Colonic mucosa (tissue), 4 donors: Measurements from ENCODE around the gene ISX. TPM values are rescaled to one million over a fixed set of nuclear protein-coding genes. Genes with fewer than 3 reads are reported as not detected.

Experiments used
- DNase-seq: peaks from one replicate; pipeline ENCODE4 v3.0.0-alpha.2; 2020
- H3K27ac ChIP-seq: fragments of 200-600 bp; one replicate; pipeline ENCODE4 v1.8.0; 2021
- H3K27me3 ChIP-seq: fragments of 200-600 bp; one replicate; pipeline ENCODE4 v1.8.0; 2021
- H3K36me3 ChIP-seq: fragments of 200-600 bp; one replicate; pipeline ENCODE4 v1.8.0; 2021
- H3K4me1 ChIP-seq: fragments of 200-600 bp; one replicate; pipeline ENCODE4 v1.8.0; 2021; ENCODE audit warnings: mild to moderate bottlenecking
- H3K4me3 ChIP-seq: fragments of 200-600 bp; one replicate; pipeline ENCODE4 v1.8.0; 2021
- H3K9ac ChIP-seq, 2 donors: one replicate each; pipeline ENCODE4 v1.7.0; 2013; ENCODE audit warnings: control low read depth in 2 of 2, low read depth in 2 of 2, low read length in 2 of 2
- H3K9me3 ChIP-seq: fragments of 200-600 bp; one replicate; pipeline ENCODE4 v1.8.0; 2021
- CTCF ChIP-seq: fragments of 200-600 bp; IDR thresholded peaks from one replicate; pipeline ENCODE4 v1.8.0; 2022; ENCODE audit warnings: antibody characterized with exemption, mild to moderate bottlenecking
- intact Hi-C: fragments of 100-400 bp; cut with DNase I; formaldehyde crosslinking; loops from one replicate; pipeline ENCODE4 v1.14.1; 2022
- total RNA-seq, 2 donors: library from RNA; stranded (reverse); fragmentation: NEBNext Ultra II Directional in 1 of 2; extraction: Animal tissue kit (Norgen Biotek cat#: 25700) in 1 of 2; gene quantifications; one replicate each; pipeline ENCODE4 v1.2.1, GENCODE V29; 2021
- donor health status: healthy.
- donor health status: DM: no; HTN: no; CAD: no.
- donor health status: DM: no; HTN: no; CAD: no.

ISX gene
- total RNA-seq, 2 donors from 2014 or later, result 36.4 to 53.1 TPM

- Histone ChIP-seq H3K36me3 (no peaks in the 10 kb centered on the region), H3K9ac (no peak overlapping the region), H3K27me3 (no peaks in the 10 kb centered on the region), H3K4me1 (no peaks in the 10 kb centered on the region), H3K9me3 (no peaks in the 10 kb centered on the region), H3K4me3 (no peak overlapping the region), H3K27ac (no peak overlapping the region)
- intact Hi-C loops, result no loop called here
- no peak for DNase-seq
- no peak for TF ChIP-seq CTCF
These were observed 31.0 kb upstream of the ISX start for GRCh38 chr22:35034963-35035362.

- Histone ChIP-seq H3K9me3 (no peaks in the 10 kb centered on the region), H3K27ac (no peak overlapping the region), H3K4me1 (no peaks in the 10 kb centered on the region), H3K27me3 (no peaks in the 10 kb centered on the region), H3K36me3 (no peaks in the 10 kb centered on the region), H3K9ac (no peak overlapping the region), H3K4me3 (no peak overlapping the region)
- TF ChIP-seq CTCF, result no peak
- no peak for DNase-seq
- intact Hi-C loops, result no loop called here
These were observed 28.9 kb upstream of the ISX start for GRCh38 chr22:35037089-35037488.

DNA sequence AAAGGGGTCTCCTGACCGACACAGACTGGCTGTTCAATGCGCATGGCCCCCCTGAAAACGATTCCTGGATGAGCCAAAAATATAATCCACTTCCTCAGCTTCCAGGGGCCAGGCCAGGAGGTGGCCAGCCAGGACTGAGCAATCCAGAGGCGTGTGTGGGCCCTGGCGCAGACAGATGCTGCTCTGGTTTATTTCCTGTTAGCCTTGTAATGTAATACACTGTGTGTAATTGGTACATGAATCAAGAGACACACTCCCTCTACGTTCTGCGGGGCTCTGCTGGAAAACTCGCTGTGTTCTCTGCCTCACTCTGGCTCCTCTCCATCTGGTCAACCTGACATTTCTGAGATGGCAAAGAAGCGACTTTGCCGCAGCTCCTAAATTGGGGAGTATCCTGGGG lies 26.3 kb upstream of the ISX start:
- no peak for TF ChIP-seq CTCF
- Histone ChIP-seq H3K36me3 (no peaks in the 10 kb centered on the region), H3K4me3 (no peak overlapping the region), H3K9me3 (no peaks in the 10 kb centered on the region), H3K27me3 (no peaks in the 10 kb centered on the region), H3K9ac (no peak overlapping the region), H3K27ac (no peak overlapping the region), H3K4me1 (no peaks in the 10 kb centered on the region)
- no peak for DNase-seq
- intact Hi-C loops, result loop anchor here (5.0 kb wide), 1 partner anchor 103 kb away; no protein-coding TSS in a partner anchor

DNA sequence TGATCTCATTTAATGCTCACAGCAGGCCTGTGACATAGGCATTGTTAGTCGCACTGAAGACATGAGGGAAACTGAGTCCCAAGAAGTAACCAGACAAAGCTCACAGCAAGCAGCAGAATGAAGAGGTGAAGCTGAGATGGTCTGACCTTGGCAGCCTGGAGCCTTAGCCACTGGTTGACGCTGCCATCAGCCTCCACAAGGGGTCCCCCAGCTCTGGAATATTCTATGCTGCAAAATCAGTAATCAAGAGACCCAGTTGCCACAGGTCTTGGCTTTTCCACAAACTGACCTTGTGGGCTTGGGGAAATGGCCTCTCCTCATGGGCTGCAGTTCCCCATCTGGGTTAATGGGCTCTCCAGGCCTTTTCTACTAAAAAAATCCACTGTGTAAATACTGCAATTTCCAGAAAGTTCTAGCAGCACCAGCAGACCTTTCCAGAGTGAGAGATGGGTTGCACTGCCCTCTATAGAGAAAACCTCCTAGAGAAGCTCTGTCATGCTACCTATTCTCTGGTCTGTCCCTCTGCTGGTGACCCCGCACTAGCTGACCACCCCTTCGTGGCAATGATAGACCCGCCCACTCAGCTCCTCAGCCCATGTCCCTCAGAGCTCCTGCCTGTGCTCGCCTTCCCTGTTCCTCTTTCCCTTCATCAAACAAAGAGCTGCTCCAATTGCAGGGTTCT lies 22.6 kb upstream of the ISX start:
- no peak for DNase-seq
- Histone ChIP-seq H3K9me3 (no peaks in the 10 kb centered on the region), H3K4me3 (no peak overlapping the region), H3K36me3 (no peaks in the 10 kb centered on the region), H3K27me3 (no peaks in the 10 kb centered on the region), H3K9ac (no peak overlapping the region), H3K27ac (no peak overlapping the region), H3K4me1 (no peaks in the 10 kb centered on the region)
- TF ChIP-seq CTCF, result peak; percentile 42
- intact Hi-C loops, result loop anchor here (5.0 kb wide), 1 partner anchor 99 kb away; no protein-coding TSS in a partner anchor

DNA sequence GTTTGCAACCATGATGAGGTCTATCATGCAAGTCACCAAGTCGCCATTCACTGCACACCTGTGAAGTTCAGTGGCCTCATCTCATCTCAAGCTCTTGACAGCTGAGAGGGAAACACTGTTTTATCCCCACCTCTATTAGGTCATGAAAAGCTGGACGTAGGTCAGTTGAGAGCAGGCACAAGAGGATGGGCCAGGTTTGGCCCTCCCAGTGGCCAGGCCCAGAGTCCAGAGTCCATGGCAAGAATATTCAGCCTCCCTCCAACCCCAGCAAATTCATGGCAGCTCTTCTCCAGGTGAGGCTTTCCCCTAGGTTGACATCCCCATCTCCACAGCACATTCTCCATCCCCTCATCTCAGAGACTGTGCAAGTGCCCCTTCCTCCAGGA lies 22.0 kb upstream of the ISX start:
- intact Hi-C loops, result loop anchor here (5.0 kb wide), 1 partner anchor 98 kb away; no protein-coding TSS in a partner anchor
- TF ChIP-seq CTCF, result no peak
- no peak overlapping the region for H3K9ac ChIP-seq

More for the DNA sequence above, 22.0 kb upstream of the ISX start:
- H3K9me3 ChIP-seq, result no peaks in the 10 kb centered on the region
- H3K4me1 ChIP-seq, result no peaks in the 10 kb centered on the region
- H3K27ac ChIP-seq, result no peak overlapping the region
- H3K36me3 ChIP-seq, result no peaks in the 10 kb centered on the region
- no peaks in the 10 kb centered on the region for H3K27me3 ChIP-seq
- H3K4me3 ChIP-seq, result no peak overlapping the region
- DNase-seq, result no peak
